Stimulated activated CD8-positive, alpha-beta memory T cell treated with anti-CD3 and anti-CD28 coated beads, Interleukin-4, amount 100 ng/mL, for 24 hours (primary cell): ENCODE measurements around the gene MZT2A.
"Not testable (repeated sequence)": the region's sequence is repeated elsewhere in the genome, so short reads cannot be mapped to it uniquely, and the experiment has no call there.

Source experiments
- DNase-seq: peaks from one replicate; pipeline ENCODE4 v3.0.0-alpha.2; 2020; ENCODE audit warnings: low read depth

The MZT2A gene, protein sequence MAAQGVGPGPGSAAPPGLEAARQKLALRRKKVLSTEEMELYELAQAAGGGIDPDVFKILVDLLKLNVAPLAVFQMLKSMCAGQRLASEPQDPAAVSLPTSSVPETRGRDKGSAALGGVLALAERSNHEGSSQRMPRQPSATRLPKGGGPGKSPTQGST

DNA sequence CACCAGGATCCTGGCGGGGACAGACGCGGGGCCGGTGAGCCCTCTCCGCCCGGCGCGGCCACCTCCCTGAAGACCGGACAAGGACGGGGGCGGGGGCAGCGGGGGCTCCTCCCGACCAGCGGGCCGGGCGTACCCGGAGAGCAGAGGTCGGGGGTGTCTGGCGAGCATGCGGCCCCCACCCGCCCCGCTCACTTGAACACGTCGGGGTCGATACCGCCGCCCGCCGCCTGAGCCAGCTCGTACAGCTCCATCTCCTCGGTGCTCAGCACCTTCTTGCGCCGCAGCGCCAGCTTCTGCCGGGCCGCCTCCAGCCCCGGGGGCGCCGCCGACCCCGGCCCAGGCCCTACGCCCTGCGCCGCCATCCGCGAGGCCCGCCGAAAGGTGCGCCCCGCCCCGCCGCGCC lies at the start of gene MZT2A:
Gene MZT2A, minus strand, starts transcription at position 383 of the 403 bp plus-strand sequence. Its CDS starts 21 bp downstream, at position 362.
- DNase-seq: peak; percentile 15

GRCh38 chr2:131538856-131539255 lies 46.7 kb upstream of the MZT2A start:
- DNase-seq: not testable (repeated sequence)

DNA sequence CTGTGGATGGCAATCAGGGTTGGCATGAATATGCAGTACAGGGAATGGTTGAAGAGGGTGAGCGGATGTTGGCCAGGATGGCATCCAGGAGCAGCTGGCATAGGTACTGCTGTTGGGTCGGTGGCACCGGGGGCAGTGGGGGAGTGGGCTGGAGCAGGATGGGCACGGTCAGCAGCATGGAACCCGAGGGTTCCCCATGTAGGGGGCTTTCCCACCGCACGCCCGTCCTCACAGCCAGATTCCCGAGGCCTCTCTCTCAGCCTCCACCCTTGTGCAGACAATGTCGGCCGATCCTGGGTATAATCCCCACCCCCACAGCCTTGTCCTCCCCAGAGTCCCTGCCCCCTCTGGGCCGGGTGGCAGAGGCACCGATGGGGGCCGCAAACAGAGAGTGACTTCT lies 44.6 kb upstream of the MZT2A start:
- DNase-seq: not testable (repeated sequence)

DNA sequence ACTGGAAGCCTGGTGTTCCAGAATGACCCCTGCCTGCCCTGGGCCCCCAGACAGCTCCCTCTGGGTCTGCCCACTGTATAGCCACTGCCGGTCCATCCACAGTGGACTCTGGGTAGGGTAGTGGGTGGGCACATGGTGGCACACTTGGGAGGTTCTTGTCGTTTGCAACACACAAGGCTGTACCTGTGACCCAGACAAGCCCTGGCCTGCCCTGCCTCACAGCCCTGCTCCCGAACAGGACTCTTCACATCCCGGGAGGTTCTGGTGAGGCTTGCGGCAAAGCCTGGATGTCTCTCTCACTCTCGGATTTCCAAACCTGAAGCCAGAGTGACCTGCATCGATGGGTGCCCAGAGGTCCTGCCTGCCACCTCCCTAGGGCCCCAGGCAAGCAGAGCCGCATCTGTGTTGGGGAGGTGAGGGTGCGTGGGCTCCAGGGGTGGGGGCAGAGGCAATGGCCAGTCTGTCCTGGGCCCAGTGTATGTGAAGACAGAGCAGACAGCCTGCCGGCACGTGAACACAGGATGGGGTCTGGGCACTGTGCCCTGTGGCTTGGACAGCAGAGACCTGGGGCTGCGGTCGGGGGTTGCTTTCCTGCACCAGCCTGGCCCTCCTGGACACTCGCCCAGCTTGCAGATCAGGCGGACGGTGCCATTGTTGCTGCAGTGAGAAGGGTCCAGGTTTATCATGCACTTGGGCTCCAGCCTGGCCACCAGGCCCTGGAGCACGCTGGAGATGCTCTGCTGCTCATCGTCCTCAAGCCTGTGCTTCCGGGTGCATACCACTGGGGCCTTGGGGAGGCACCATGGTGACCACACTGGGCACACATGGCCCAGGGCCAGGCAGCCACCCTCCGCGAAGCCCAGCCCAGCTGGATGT lies 44.0 kb upstream of the MZT2A start:
- not testable (repeated sequence) for DNase-seq

GRCh38 chr2:131535526-131535925 lies 43.3 kb upstream of the MZT2A start:
- no peak for DNase-seq

DNA sequence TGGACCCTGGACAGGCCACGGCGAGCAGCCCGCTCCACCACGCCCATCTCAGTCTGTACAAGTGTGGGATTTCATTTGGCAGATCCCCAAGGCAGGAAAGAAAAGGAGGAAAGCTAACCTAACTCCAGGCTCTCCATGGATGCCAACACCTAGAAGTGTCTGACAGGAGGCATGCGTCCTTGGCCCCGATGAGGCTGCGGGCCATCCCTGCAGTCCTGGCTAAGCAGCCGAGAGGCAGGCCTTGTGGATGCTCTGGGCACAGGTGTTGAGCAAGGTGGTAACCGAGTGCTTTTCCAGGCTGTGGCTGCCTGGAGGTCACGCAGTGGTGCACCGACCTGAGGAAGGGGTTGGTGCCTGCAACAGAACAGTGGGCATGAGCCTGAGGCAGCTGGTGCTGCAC lies 42.8 kb upstream of the MZT2A start:
- not testable (repeated sequence) for DNase-seq

- DNase-seq: not testable (repeated sequence)
Observed at GRCh38 chr2:131534317-131534672, 42.1 kb upstream of the MZT2A start.

- DNase-seq: not testable (repeated sequence)
Observed at GRCh38 chr2:131533609-131534316, 41.6 kb upstream of the MZT2A start.

GRCh38 chr2:131532723-131533608 lies 40.8 kb upstream of the MZT2A start:
- DNase-seq: not testable (repeated sequence)

- not testable (repeated sequence) for DNase-seq
Observed at GRCh38 chr2:131531547-131532185, 39.5 kb upstream of the MZT2A start.

GRCh38 chr2:131530626-131531344 lies 38.6 kb upstream of the MZT2A start:
- DNase-seq: not testable (repeated sequence)

GRCh38 chr2:131529864-131530445 lies 37.8 kb upstream of the MZT2A start:
- DNase-seq: not testable (repeated sequence)

DNA sequence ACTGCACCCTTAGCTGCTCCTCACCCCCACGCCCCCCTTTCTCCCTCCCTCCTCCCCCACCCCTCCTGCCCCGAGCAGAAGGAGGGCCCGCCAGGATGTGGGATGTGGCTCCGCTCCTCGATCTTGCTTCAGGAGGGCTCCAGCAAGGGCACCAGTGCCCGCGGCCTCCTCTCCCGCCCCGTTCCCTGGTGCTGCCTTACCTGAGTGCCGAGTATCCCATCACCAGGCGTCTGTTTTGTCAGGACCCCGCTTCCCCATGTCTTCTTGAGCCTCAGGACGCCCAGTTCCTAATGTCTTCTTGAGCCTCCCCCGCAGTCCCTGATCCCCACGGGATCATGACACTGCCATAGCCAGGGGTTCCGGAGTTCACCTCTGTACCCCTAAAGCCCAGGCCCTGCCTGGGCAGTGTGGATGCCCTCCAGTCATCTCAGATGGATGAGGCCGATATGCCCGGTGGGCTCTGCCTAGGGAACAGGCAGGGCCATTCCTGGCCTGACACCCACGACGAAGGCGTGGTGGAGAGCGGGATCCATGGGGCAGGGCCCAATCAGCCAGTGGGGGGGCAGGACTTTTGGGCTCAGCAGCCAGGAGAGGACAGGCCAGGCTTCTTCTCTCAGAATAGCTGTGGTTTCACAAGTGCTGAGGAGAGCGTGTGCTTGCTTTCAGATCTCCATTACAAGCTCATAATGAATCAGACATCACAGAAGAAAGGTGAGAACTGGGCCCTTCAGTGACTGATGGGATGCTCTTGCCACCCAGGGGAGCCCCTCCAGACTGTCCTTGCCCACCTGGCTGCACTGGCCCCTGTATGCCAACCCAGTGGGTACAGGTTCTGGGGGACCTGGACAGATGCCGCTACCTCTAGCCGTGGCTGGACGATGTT lies 37.0 kb upstream of the MZT2A start:
- DNase-seq: not testable (repeated sequence)

GRCh38 chr2:131527131-131528001 lies 35.2 kb upstream of the MZT2A start, which contains the start of gene CCDC74A:
TSS of gene CCDC74A (plus strand) at chr2:131527888. CDS start at chr2:131527971, 83 bp downstream.
- peak; percentile 71 for DNase-seq

GRCh38 chr2:131525256-131525655 lies 33.1 kb upstream of the MZT2A start:
- not testable (repeated sequence) for DNase-seq

GRCh38 chr2:131521961-131522781 lies 30.0 kb upstream of the MZT2A start:
- DNase-seq: no peak

DNA sequence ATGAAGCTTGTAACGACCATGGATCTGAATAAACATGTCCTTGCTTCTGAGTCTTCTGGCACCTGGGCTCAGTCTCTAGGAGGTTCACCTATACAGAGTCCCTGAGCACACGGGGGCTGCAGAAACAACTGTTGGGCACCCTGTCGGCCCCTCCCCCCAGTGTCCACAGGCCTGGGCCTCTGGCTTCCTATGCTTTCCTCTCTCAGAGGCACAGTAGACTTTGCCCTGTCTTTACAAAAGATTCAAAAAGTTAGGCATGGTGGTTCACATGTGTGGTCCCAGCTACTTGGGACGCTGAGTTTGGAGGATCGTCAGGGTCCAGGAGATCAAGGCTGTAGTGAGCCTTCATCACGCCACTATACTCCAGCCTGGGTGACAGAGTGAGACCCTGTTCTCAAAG lies 29.3 kb upstream of the MZT2A start:
- not testable (repeated sequence) for DNase-seq
